ENCODE results near the gene TMEM219.

TMEM219 gene

DNA sequence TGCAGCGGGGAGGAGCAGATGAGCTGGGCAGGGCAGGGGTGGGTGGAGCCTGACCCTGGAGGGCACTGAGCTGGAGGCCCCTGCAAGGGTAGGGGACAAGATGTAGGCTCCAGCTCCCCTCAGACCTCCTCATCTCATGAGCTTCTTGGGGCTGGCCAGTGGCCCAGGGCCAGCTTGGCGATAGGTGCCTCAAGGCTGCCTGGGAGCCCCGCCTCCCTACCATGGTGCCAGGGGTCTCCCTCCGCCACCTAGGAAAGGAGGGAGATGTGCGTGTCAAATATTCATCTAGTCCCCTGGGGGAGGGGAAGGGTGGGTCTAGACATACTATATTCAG is 29.7 kb downstream of the TMEM219 start:
- Mint-ChIP-seq H3K4me3 (no peak overlapping the region), H3K27me3 (no peaks in the 10 kb centered on the region), H3K36me3 (peaks cover 28% of the 10 kb centered on the region), H3K9me3 (no peaks in the 10 kb centered on the region), H3K27ac (no peak overlapping the region), H3K4me1 (peaks cover 19% of the 10 kb centered on the region)
- ATAC-seq (ENCODE audit: low read depth) (no peak), DNase-seq (ENCODE audit: low spot score in 2 of 2) (no peak)

DNA sequence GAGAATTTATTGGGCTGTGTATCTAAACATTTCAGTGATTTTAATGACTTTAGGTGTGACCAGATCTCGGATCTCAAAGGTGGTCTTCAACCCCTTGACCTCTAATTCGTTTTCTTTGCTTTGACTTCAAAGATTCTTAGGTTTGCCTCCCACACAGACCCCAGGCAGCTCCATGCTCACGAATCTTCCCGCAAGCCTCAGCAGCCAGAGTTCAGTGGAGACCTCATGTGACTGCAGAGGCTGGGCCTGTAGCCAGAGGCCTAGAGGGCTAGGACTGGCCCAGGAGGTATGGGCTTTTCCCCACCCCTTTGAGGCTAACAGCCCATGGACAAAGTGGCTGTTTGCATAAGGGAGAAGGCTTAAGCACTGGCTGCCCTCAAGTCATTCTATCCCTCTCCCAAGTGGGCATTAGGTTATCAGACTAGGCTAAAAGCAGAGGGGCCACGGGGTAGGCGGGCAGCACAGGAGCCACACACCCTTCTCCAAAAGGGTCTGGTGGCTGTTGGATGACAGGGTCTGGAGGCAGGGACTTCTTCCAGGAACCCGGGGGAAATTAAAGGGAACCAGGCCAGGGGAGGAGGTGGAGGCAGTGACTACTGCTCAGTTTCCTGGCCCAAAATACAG is 30.6 kb downstream of the TMEM219 start:
- Mint-ChIP-seq H3K27ac (peak overlapping the region; percentile 51), H3K4me1 (peaks cover 25% of the 10 kb centered on the region), H3K4me3 (no peak overlapping the region), H3K9me3 (no peaks in the 10 kb centered on the region), H3K36me3 (peaks cover 25% of the 10 kb centered on the region), H3K27me3 (no peaks in the 10 kb centered on the region)
- ATAC-seq (ENCODE audit: low read depth) (no peak), DNase-seq (ENCODE audit: low spot score in 2 of 2) (no peak)

DNA sequence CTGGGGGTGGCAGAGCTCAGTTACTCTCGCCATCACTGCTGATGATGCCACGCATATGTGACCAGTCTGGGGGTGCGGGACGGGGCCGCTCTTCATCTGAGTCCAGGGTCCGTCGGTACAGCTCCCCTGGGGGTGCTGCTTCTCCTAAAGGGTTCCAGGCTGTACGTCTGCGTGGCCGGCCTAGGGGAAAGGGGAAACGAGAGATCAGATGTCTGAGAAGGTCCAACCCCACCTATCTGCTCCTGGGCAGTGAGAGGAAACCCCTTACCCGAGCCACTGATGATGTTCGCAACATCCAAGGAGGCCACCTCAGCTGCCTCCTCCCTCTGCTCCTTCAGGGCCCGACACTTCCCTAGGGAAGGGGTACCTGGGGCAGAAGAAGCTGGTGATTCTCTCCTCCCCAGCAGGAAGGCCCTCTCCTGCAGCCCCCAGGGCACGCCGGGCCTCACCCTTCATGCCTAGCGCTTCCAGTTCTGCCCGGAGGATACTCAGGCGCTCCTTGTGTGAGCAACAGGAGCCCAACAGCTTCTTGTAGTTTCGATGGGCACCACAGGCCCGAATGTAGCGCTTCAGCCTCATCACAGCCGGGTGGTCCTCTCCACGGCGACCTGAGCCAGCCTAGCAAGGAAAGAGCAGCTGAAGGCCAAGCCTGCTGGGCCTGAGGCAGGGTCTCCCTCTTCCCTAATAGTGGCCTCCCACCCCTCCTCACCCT is 31.5 kb downstream of the TMEM219 start:
- ATAC-seq (ENCODE audit: low read depth) (no peak), DNase-seq (ENCODE audit: low spot score in 2 of 2) (no peak)
- H3K9me3 Mint-ChIP-seq: no peaks in the 10 kb centered on the region
- no peak overlapping the region for H3K27ac Mint-ChIP-seq
- H3K36me3 Mint-ChIP-seq: peaks cover 21% of the 10 kb centered on the region
- H3K27me3 Mint-ChIP-seq: no peaks in the 10 kb centered on the region
- H3K4me1 Mint-ChIP-seq: peaks cover 25% of the 10 kb centered on the region
- no peak overlapping the region for H3K4me3 Mint-ChIP-seq

DNA sequence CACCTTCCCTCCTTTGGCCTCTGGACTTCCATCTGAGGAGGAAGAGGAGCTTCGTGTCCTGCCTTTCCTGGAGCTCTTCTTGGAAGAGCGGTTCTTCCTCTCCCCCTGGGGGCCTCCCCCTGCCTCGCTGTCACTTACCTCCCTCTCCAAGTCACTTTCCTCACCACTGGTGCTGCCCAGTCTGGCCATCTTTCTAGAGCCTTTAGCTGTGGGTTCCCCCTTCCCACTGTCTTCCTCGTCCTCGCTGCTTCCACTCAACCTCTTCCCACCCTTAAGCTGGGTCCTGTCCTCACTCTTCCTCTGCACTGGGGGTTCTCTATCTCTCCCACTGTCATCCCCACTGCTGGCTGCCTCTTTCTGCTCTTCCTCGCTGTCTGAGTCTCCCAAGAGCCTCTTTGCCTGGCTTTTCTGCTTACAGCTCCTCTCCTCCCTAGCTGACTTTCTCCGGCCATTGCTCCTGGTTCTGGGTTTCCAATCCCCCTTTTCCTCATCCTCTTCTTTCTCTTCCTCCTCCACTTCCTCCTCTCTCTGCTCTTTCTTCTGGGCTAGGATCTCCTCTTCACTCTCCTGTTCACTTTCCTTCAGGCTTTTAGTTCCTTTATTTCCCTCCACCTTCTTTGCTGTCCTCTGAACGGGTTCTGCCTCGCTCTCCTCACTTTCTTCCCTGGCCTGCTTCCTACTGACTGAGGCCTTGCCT is 32.2 kb downstream of the TMEM219 start:
- Mint-ChIP-seq H3K36me3 (peaks cover 15% of the 10 kb centered on the region), H3K4me1 (peaks cover 24% of the 10 kb centered on the region), H3K9me3 (no peaks in the 10 kb centered on the region), H3K27ac (peak overlapping the region; percentile 97), H3K27me3 (no peaks in the 10 kb centered on the region), H3K4me3 (peak overlapping the region; percentile 35)
- DNase-seq (ENCODE audit: low spot score in 2 of 2) (no peak), ATAC-seq (ENCODE audit: low read depth) (no peak)

DNA sequence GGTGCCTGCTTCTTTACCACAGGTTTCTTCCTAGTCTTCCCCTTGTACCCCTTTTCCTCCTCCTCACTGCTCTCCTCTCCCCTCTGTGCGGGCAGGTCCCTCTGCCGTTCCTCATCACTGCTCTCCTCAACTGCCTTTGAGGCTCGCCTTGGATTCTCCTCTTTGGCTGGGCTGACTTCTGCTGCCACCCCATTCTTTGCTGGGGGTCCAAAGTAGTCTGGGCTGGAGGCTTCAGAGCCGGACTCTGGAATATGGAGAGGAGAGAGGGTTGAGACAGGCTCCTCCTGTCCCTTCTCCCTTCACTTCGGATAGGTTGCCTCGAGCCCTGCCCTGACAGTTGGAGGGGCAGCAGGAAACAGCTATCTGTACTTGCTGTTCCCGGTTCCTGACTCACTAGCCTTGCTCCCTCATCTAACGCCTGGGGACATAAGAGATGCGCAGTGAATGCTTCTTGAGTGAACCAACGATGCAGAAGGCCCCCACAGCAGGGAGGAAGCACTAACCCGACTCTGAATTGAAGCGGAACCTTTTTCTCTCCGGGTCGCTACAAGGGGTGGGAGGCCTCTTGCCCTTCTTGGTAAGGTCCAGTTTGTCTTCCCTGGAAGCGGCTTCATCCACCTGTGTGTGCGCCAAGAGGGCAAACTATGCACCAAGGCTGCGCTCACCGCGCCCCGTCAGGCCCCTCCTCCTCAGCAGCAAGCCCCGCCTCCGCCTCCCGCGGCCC is 32.9 kb downstream of the TMEM219 start:
- peaks cover 21% of the 10 kb centered on the region for H3K4me1 Mint-ChIP-seq
- H3K4me3 Mint-ChIP-seq: peak overlapping the region; percentile 99
- ATAC-seq (ENCODE audit: low read depth) (no peak), DNase-seq (ENCODE audit: low spot score in 2 of 2) (no peak)
- no peaks in the 10 kb centered on the region for H3K27me3 Mint-ChIP-seq
- peaks cover 11% of the 10 kb centered on the region for H3K36me3 Mint-ChIP-seq
- peak overlapping the region; percentile 97 for H3K27ac Mint-ChIP-seq
- H3K9me3 Mint-ChIP-seq: no peaks in the 10 kb centered on the region

DNA sequence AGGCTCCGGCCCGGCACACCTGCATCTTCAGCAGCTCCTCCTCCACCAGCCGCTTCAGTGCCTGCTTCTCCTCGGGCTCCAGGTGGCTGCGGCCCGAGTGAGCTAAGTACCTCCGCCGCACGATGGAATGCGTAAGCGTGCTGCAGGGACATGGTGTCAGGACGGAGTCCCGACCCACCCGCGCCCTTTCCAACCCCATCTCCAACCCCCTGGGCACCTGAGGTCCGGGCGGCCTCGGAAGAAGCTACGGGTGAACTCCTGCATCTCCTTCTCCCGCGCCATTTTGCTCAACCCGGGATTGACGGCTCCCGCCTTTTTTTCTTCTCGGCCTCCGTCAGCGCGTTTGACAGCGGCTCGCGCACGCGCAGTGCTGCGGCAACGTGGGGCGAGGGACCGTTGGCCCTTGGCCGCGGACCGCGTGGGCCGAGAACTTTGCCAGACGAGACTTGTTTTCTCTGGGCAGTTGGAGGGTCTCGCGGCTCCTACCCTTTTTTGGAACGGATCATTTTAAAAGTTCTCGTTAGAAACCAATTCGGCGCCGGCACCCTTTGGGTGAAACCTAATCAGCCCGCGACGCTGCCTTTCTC is 33.5 kb downstream of the TMEM219 start, which contains the start of gene HIRIP3:
HIRIP3 (minus strand) TSS at position 294 of the 587 bp plus-strand sequence; CDS start at position 282, 12 bp downstream.
- H3K4me3 Mint-ChIP-seq: peak within 1 kb of the TSS; percentile 99
- H3K9me3 Mint-ChIP-seq: no peaks in the 10 kb centered on the region
- ATAC-seq (ENCODE audit: low read depth): peak; percentile 59
- no peaks in the 10 kb centered on the region for H3K27me3 Mint-ChIP-seq
- peak within 1 kb of the TSS; percentile 97 for H3K27ac Mint-ChIP-seq
- H3K4me1 Mint-ChIP-seq: peaks cover 21% of the 10 kb centered on the region
- DNase-seq (ENCODE audit: low spot score in 2 of 2): peak; percentile 80 to 84
- H3K36me3 Mint-ChIP-seq: peaks cover 11% of the 10 kb centered on the region

DNA sequence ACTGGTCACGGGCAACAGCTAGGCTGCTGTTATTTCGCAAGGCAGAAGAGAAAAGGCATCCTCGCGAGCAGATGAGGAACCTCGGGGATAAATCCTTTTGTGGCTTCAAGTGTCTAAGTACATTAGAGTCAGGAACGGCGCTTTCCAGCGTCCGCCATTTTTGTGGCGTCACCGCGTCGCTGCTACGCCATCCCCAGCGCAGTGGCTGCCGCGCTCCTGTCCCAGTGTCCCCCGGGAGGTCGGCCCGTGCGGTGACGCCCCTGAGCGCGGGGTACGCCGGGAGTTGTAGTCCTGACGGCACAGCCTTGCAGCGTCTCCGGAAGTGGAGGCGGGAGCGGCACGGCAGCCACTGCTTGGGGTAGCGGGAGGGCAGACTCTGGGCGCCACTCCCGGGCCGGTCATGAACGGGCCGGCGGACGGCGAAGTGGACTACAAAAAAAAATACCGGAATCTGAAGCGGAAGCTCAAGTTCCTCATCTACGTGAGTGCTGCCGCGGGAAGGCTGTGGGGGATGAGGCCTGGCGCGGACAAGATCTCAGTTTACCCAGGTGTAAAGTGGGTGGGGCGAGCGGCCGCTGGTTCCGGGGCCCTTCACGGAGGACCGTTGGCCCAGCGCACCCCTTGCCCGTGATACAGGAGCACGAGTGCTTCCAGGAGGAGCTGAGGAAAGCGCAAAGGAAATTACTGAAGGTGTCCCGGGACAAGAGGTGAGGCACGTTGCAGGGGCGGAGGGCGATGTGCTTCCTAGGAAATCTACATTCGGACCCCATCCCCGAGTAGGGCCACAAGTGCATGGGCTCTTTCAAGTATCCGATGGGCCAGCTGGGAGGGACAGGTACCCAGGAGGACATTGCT is 34.3 kb downstream of the TMEM219 start, which contains the start of gene INO80E:
INO80E (plus strand) TSS at position 331 of the 855 bp plus-strand sequence; CDS start at position 401, 70 bp downstream.
- Mint-ChIP-seq H3K9me3 (no peaks in the 10 kb centered on the region), H3K4me1 (peaks cover 21% of the 10 kb centered on the region), H3K36me3 (peaks cover 9% of the 10 kb centered on the region), H3K4me3 (peak within 1 kb of the TSS; percentile 99), H3K27ac (peak within 1 kb of the TSS; percentile 97), H3K27me3 (no peaks in the 10 kb centered on the region)
- DNase-seq (ENCODE audit: low spot score in 2 of 2): peak; percentile 98 to 99
- peak; percentile 94 for ATAC-seq (ENCODE audit: low read depth)

DNA sequence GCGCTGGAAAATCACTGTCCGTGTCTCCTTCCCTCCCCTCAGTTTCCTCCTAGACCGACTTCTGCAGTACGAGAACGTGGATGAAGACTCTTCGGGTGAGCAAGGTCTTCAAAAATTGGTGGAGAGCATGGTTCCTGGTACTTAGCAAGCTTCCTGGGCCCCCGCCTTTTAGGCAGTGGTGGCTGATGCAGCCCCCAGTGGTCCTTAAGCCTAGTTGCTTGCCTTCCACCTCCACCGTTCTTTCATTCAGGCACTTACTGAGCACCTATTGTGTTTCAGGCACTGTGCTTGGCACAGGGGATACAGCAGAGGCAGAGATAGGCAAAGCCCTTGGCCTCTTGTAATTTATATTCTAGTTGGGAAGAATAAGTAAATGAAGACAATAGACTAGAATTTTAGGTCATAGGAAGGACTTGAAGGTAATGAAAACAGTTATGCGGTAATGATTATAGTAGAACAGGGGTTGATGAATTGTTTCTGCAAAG is 34.9 kb downstream of the TMEM219 start:
- ATAC-seq (ENCODE audit: low read depth): no peak
- Mint-ChIP-seq H3K9me3 (no peaks in the 10 kb centered on the region), H3K27me3 (no peaks in the 10 kb centered on the region), H3K27ac (peak overlapping the region; percentile 97), H3K4me3 (peak overlapping the region; percentile 99), H3K4me1 (peaks cover 21% of the 10 kb centered on the region), H3K36me3 (peaks cover 9% of the 10 kb centered on the region)
- DNase-seq (ENCODE audit: low spot score in 2 of 2): no peak

DNA sequence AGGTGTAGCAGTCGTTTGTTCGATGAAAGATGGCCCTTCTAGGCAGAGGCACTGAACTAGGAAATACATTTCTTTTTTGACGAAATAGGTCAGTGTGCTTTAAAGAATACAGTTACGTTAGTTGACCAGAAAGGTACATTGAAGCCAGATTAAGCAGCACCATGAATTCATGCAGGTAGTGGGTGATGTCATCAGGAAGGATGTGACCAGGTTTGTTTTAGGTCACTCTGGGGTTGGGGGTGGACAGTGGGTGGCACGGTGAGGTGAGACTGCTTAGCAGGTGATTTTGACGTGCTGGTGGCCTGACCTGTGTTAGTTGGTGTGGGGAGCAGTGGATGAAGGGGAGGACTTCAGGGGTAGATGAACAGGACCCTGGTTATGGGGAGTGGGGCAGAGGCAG is 37.7 kb downstream of the TMEM219 start:
- no peak for DNase-seq (ENCODE audit: low spot score in 2 of 2)
- no peak overlapping the region for H3K4me3 Mint-ChIP-seq
- peaks cover 10% of the 10 kb centered on the region for H3K36me3 Mint-ChIP-seq
- no peak for ATAC-seq (ENCODE audit: low read depth)
- no peaks in the 10 kb centered on the region for H3K27me3 Mint-ChIP-seq
- peaks cover 15% of the 10 kb centered on the region for H3K4me1 Mint-ChIP-seq
- no peak overlapping the region for H3K27ac Mint-ChIP-seq
- no peaks in the 10 kb centered on the region for H3K9me3 Mint-ChIP-seq

DNA sequence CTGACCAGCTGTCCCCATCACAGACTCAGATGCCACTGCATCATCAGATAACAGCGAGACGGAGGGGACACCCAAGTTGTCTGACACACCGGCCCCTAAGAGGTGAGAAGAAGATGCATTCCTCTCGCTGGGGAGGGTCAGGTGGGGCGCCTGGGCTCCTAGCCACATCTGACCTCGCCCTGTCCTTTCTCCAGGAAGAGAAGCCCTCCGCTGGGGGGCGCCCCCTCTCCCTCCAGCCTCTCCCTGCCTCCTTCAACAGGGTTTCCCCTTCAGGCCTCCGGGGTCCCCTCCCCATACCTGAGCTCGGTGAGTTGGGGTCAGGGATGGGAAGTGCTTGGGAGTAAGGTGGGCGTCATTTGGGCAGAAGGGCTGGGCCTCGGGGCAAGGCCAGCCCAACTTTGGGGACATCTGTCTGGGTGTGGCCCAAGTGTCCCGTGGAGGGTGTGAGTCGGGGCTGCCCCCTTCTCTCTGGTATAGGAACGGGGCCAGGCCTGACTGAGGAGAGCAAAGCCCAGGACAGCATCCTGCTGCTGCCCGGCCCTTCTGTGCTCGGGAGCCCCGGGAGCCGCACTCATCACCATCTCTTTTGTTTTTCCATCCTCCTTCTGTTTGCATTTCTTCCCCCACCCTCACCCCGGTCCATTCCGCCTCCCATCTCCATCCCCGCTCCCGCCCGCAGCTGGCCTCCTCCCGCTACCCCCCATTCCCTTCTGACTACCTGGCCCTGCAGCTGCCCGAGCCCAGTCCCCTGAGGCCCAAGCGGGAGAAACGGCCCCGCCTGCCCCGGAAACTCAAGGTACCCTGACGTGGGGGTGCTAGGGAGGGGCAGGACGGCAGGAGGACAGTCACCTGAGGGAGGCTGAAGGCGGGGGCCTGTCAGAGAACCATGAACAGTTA is 39.1 kb downstream of the TMEM219 start:
- peaks cover 10% of the 10 kb centered on the region for H3K36me3 Mint-ChIP-seq

DNA sequence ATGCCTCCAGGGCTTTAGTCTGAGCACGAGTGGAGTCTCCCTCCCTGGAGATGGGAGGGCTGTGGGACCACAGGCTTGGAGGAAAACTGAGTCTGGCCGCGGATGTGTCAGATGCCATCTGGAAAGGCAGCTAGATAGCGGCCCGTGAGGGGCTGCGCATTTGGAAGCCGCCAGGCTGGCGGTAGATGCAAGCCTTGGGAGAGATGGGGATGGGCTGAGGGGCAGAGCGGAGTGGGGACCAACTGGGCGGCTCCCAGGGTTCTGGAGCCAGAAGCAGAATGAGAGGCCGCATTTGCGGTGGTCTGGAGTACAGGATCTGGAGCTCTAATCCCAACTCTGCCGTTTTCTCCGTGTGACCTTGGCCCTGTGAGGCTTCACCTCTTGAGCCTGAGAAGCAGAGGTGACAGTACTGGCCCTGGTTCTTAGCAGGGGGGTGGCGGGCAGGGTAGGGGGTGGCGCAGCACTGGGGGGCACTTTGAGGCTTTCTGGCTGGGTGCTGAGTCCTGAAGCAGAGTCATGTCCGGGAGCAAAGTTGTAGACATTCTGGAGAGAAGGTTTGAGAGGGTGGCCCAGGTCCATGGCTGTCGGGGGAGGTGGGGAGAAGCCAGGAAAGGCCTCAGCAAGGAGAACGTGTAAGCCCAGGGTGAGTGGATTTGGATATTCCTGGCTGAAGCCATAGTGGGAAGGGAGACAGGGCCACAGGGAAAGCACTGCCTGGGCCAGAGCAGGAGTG is 40.9 kb downstream of the TMEM219 start:
- Mint-ChIP-seq H3K27ac (peak overlapping the region; percentile 42), H3K4me1 (peaks cover 4% of the 10 kb centered on the region), H3K27me3 (no peaks in the 10 kb centered on the region), H3K36me3 (peaks cover 10% of the 10 kb centered on the region), H3K4me3 (no peak overlapping the region), H3K9me3 (no peaks in the 10 kb centered on the region)
- no peak for DNase-seq (ENCODE audit: low spot score in 2 of 2)
- ATAC-seq (ENCODE audit: low read depth): no peak

More for the DNA sequence above, 39.1 kb downstream of the TMEM219 start:
- Mint-ChIP-seq H3K9me3 (no peaks in the 10 kb centered on the region), H3K27me3 (no peaks in the 10 kb centered on the region), H3K4me3 (no peak overlapping the region), H3K4me1 (peaks cover 11% of the 10 kb centered on the region), H3K27ac (no peak overlapping the region)
- no peak for DNase-seq (ENCODE audit: low spot score in 2 of 2)
- ATAC-seq (ENCODE audit: low read depth): no peak
